ENCODE measurements around the gene FAM3B. TPM values are rescaled to one million over a fixed set of nuclear protein-coding genes. Genes with fewer than 3 reads are reported as not detected.
A peak's percentile ranks its signal among the peaks of the same experiment; 100 is the strongest.

FAM3B gene
- total RNA-seq, 2 experiments from 2014 or later, result not detected

DNA sequence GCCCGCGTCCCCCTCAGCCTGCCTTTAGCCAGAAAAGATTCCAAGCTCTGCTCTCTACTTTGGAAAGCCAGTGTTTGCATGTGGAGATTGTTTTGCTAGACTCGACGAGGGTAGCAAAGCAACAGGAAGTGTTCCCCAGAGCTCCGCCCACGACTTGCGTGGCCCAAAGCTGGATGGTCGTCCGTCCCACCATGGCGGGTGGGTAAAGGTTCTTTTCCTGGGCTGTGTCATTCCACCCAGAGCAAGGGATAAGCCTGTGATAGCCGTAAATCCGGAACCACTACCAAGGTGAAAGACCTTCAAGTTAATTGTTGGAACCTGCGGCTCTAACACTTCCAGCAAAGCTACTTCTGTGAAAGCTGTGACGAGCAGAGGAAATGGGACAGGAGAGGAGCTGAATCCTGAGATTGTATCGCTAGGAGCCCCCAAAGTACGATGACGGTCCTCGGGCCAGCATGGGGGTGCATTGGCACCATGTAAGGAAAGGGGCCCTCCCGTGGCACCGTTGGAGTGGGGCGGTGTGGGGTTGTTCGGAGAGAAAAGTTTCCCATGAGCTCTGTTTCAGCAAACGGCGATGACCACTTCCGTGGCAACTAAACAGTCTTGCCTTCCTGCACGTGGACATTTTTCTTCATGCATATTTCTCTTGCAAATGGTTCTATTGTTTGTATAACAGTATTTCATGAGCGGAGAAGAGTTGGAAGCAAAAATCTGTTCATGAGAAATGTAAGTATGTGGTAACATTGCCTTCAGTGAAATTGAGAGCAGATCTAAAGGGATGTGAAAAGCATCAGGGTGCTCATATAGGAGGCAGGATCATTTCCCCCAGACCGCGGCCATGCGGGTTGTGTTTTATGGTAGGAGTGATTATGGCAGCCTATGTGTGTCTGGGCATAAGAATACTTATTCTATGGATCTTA, 53.6 kb downstream of the FAM3B start:
- Mint-ChIP-seq H3K27me3 (no peaks in the 10 kb centered on the region), H3K36me3 (ENCODE audit: low read depth) (peaks cover 46% of the 10 kb centered on the region)

DNA sequence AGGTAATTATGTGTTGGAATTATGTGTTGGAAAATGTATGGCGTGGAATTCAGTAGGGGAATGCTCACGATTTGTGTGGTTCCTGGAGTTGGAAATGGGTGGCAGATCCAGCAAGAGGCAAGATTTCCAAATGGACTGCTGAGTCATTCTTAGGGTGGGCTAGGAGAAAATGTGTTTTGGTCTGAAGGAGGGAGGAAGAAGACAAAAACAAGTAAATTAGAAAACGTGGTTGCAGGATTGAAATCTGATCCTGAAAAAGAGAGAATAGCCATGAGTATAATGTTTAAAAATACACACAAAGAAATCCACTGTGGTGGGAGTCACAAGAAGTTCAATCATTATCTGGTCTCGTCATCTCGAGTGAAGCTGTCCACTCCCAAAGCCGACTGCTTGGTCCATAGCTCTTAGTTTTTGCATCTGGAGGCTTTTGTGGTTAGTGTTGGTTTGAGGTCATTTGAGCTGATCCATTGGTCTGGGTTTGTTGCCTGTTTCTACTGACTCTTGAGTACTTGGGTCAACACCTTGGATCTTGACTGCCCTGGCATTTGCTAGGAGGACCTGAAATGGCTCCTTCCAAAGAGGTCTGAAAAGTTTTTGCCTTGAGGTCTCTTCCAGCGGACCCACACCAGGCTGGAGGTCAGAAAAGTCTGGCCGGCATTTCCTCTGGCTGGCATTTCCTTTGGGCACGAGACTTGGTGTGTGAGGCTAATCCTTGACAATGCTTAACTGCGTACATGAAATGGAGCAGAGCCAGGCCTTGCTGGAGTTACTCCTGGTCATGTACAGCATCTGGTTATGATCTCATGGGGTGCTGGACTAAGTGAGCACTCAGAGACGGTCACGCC, 54.5 kb downstream of the FAM3B start:
- ChIA-PET POLR2A (interaction anchor here (1.5 kb wide), 1 partner anchor 55 kb away, joined by 7 read pairs; the partner anchor contains the start of gene MX1), CTCF (interaction anchor here (1.0 kb wide), 1 partner anchor 43 kb away, joined by 3 read pairs; no protein-coding TSS in a partner anchor)
- H3K9me3 Mint-ChIP-seq, result no peaks in the 10 kb centered on the region
- H3K27ac Mint-ChIP-seq, result peak overlapping the region; percentile 91
- no peaks in the 10 kb centered on the region for H3K27me3 Mint-ChIP-seq
- H3K4me3 Mint-ChIP-seq, result peak overlapping the region; percentile 77
- peaks cover 87% of the 10 kb centered on the region for H3K4me1 Mint-ChIP-seq
- peaks cover 37% of the 10 kb centered on the region for H3K36me3 Mint-ChIP-seq (ENCODE audit: low read depth)
- no peak for DNase-seq

More for the DNA sequence above, 53.6 kb downstream of the FAM3B start:
- Mint-ChIP-seq H3K27ac (peak overlapping the region; percentile 91), H3K4me1 (peaks cover 91% of the 10 kb centered on the region), H3K4me3 (peak overlapping the region; percentile 77), H3K9me3 (no peaks in the 10 kb centered on the region)
- POLR2A ChIA-PET, result interaction anchor here (0.6 to 1.5 kb wide), 4 partner anchors 8 to 1365 kb away, joined by 3 to 7 read pairs (median 6); partner anchors contain the start of genes MX1 and MX2
- peak; percentile 66 for DNase-seq
- CTCF ChIA-PET, result no interaction called here

DNA sequence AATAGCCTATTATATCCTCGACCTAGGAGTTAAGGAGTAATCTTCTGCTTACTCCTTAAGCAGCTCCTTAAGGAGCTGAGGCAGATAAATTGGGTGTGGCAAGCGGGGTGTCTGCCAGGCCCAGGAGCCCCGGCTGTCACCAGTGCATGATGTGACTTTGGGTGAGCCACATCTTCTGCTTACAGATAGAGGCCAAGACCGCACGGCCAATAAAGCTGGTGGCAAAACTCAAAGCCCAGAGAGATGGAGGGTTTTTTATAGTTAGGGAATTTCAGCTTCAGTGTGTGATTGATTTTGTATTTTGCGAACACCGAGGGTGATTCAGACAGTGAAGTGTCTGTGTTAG, 55.1 kb downstream of the FAM3B start:
- H3K27ac Mint-ChIP-seq, result peak overlapping the region; percentile 91
- DNase-seq, result no peak
- peaks cover 37% of the 10 kb centered on the region for H3K36me3 Mint-ChIP-seq (ENCODE audit: low read depth)
- peaks cover 82% of the 10 kb centered on the region for H3K4me1 Mint-ChIP-seq
- no peaks in the 10 kb centered on the region for H3K9me3 Mint-ChIP-seq
- no peaks in the 10 kb centered on the region for H3K27me3 Mint-ChIP-seq
- ChIA-PET POLR2A (no interaction called here), CTCF (interaction anchor here (1.0 kb wide), 1 partner anchor 42 kb away, joined by 3 read pairs; no protein-coding TSS in a partner anchor)
- H3K4me3 Mint-ChIP-seq, result peak overlapping the region; percentile 77

DNA sequence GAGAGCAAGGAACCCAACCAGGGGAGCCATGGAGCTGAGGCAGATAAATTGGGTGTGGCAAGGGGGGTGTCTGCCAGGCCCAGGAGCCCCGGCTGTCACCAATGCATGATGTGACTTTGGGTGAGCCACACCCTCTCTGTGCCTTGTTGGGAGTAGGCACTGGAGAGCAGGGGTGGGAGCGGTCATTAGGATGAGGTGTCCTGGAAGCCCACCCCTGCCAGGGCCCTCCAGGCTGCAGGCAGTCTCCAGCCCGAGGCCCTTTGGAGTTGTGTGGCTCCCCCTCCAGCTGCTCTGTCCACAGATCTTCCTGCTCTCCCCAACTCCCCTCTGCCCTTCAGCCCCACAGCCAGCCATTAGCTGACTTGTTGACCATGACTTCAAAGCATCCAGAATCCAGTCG, 56.7 kb downstream of the FAM3B start:
- no peaks in the 10 kb centered on the region for H3K9me3 Mint-ChIP-seq
- peaks cover 74% of the 10 kb centered on the region for H3K4me1 Mint-ChIP-seq
- no peaks in the 10 kb centered on the region for H3K27me3 Mint-ChIP-seq
- H3K4me3 Mint-ChIP-seq, result no peak overlapping the region
- no peak for DNase-seq
- peaks cover 41% of the 10 kb centered on the region for H3K36me3 Mint-ChIP-seq (ENCODE audit: low read depth)
- peak overlapping the region; percentile 31 for H3K27ac Mint-ChIP-seq
- POLR2A ChIA-PET, result no interaction called here
- CTCF ChIA-PET, result interaction anchor here (0.6 kb wide), 1 partner anchor 81 kb away, joined by 3 read pairs; no protein-coding TSS in a partner anchor

DNA sequence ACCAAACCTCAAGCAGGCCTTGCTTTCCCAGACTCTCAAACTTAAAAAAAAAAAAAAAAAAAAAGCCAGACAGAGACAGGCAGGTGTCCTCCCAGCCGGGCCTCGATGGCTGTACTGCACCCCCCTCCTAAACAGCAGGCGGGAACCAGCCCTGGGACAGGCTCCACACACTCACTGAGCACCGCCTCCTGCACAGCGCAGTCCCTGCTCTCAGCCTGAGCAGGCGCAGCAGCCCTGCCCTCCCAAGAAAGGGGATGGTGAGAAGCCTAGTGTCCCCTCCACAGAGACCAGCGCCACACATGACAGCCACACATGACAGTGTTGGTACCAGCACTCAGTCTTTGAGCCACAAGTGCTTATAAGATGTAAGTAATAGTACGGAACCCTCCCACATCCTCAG, 57.2 kb downstream of the FAM3B start:
- CTCF ChIA-PET, result interaction anchor here (0.6 kb wide), 1 partner anchor 82 kb away, joined by 3 read pairs; no protein-coding TSS in a partner anchor

DNA sequence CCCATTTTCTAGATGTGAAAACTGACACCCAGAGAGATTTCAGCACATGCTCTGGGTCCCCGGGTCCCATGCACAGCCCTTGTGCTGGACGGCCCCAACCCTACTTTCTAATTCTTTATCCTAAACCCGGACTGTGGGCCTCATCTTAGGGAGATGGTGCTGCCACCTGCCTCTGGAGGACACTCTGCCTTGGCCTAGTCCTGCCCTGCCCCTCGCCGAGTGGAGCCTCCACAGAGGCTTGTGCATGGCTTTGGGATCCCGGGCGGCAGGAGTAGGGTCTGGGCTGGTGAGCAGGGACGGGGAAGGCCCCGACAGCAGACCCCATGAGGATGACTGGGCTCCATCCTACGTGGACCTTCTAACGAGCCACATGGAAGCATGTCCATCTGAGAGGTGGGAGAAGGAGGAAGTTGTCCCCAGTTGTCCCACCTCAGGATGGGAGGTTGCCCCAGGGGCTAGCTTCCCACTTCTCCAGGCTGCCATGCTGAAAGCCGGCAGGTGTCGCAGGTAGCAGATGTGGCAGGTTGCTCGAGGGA, 57.6 kb downstream of the FAM3B start:
- no peak for DNase-seq
- Mint-ChIP-seq H3K4me1 (peaks cover 65% of the 10 kb centered on the region), H3K27ac (no peak overlapping the region), H3K4me3 (no peak overlapping the region), H3K9me3 (no peaks in the 10 kb centered on the region), H3K36me3 (ENCODE audit: low read depth) (peaks cover 41% of the 10 kb centered on the region), H3K27me3 (no peaks in the 10 kb centered on the region)
- CTCF ChIA-PET, result no interaction called here
- POLR2A ChIA-PET, result no interaction called here

More for the DNA sequence above, 57.2 kb downstream of the FAM3B start:
- Mint-ChIP-seq H3K4me3 (no peak overlapping the region), H3K4me1 (peaks cover 70% of the 10 kb centered on the region), H3K9me3 (no peaks in the 10 kb centered on the region), H3K27ac (peak overlapping the region; percentile 31), H3K36me3 (ENCODE audit: low read depth) (peaks cover 40% of the 10 kb centered on the region), H3K27me3 (no peaks in the 10 kb centered on the region)
- no peak for DNase-seq
- POLR2A ChIA-PET, result no interaction called here

DNA sequence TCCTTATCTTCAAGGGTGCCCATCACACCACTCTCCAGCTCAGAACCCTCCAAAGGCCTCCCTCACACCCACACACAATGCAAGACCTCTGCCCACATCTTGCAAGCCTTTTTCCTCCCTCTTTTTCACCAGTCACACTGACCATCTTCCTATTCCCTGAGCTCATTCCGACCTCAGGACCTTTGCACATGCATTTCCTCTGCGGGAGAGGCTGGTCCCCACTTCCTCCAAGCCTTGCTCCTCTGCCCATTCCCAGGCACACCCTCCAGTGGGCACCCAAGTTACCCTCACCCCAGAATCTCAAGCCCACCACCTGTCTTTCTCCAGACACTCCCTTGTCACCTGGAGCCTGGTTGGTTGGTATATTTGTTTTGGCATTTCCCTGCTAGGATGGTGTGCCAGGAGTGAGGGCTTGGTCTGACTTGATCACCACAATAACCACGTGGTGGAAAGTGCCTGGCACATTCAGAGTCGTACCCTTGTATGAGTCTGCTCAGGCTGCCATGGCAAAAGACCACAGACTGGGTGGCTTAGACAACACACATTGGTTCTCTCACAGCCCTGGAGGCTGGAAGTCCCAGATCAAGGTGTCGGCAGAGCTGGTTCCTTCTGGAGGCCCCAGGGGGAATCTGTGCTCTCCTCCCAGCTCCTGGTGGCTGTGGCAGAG, 58.4 kb downstream of the FAM3B start:
- POLR2A ChIA-PET, result no interaction called here
- no peak overlapping the region for H3K4me3 Mint-ChIP-seq

DNA sequence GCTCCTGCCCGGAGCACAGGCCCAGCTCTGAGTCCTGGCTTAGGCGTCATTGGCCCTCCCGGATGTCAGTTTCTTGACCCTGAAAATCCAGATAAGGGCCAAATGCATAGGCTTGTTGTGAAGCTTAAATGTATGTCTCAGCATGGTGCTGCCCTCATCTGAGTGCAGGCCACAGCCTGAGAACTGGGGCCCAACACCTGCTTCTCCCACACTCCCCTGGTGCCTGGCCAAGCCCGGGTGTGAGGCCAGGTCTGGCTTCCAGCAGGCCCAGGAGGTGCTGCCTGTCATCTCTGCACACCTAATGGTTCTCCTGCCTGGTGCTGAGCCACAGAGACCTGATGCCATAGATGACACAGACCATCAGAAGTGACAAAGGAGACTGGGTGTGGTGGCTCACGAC, 59.3 kb downstream of the FAM3B start:
- Mint-ChIP-seq H3K27me3 (no peaks in the 10 kb centered on the region), H3K36me3 (ENCODE audit: low read depth) (peaks cover 42% of the 10 kb centered on the region), H3K4me3 (no peak overlapping the region), H3K4me1 (peaks cover 51% of the 10 kb centered on the region), H3K27ac (peak overlapping the region; percentile 78), H3K9me3 (no peaks in the 10 kb centered on the region)
- no peak for DNase-seq
- CTCF ChIA-PET, result interaction anchor here (0.5 kb wide), 1 partner anchor 75 kb away, joined by 3 read pairs; no protein-coding TSS in a partner anchor
- POLR2A ChIA-PET, result interaction anchor here (0.6 kb wide), 1 partner anchor 102 kb away, joined by 3 read pairs; no protein-coding TSS in a partner anchor

More for the DNA sequence above, 58.4 kb downstream of the FAM3B start:
- Mint-ChIP-seq H3K9me3 (no peaks in the 10 kb centered on the region), H3K36me3 (ENCODE audit: low read depth) (peaks cover 41% of the 10 kb centered on the region), H3K27ac (peak overlapping the region; percentile 78), H3K27me3 (no peaks in the 10 kb centered on the region), H3K4me1 (peaks cover 60% of the 10 kb centered on the region)
- peak; percentile 37 for DNase-seq
- CTCF ChIA-PET, result interaction anchor here (0.5 kb wide), 1 partner anchor 76 kb away, joined by 3 read pairs; no protein-coding TSS in a partner anchor

DNA sequence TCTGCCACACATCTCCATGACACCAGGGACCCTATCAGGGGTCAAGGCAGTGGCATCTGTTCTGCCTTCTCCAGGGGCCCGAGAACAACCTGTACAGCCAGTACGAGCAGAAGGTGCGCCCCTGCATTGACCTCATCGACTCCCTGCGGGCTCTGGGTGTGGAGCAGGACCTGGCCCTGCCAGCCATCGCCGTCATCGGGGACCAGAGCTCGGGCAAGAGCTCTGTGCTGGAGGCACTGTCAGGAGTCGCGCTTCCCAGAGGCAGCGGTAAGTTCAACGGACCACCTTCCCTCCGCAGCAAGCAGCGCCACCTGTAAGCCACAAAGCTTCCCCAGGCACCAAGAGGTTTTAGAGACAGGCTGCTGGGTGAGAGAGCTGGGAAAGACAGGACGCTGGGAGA, 61.1 kb downstream of the FAM3B start:
- H3K9me3 Mint-ChIP-seq, result no peaks in the 10 kb centered on the region
- H3K4me3 Mint-ChIP-seq, result no peak overlapping the region
- peak overlapping the region; percentile 76 for H3K27ac Mint-ChIP-seq
- peaks cover 35% of the 10 kb centered on the region for H3K4me1 Mint-ChIP-seq
- POLR2A ChIA-PET, result no interaction called here
- H3K36me3 Mint-ChIP-seq (ENCODE audit: low read depth), result peaks cover 54% of the 10 kb centered on the region
- no peak for DNase-seq
- no peaks in the 10 kb centered on the region for H3K27me3 Mint-ChIP-seq
- CTCF ChIA-PET, result interaction anchor here (0.8 kb wide), 1 partner anchor 16 kb away, joined by 3 read pairs; the partner anchor contains the start of gene MX2

DNA sequence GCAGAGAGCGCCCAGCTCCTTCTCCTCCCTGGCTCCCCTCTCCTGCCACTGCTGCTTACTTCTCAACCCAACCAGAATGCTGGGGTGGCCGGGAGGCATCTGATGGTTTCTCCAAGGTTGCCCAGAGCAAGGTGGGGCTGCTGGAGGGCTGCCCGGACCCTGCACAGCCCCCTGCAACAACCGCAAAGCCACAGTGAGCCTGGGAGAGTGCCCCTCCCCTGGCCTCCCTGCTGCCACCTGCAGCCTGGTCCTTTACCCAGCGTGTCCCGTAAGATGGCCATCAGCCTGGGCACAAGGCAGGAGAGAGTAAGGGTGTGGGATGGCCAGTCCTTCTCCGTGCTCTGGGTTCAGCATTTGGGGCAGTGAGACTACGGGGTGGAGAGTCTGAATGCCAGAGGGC, 62.2 kb downstream of the FAM3B start:
- Mint-ChIP-seq H3K9me3 (no peaks in the 10 kb centered on the region), H3K27me3 (no peaks in the 10 kb centered on the region), H3K4me3 (no peak overlapping the region), H3K27ac (no peak overlapping the region), H3K4me1 (peaks cover 25% of the 10 kb centered on the region), H3K36me3 (ENCODE audit: low read depth) (peaks cover 60% of the 10 kb centered on the region)
- CTCF ChIA-PET, result no interaction called here
- POLR2A ChIA-PET, result no interaction called here
- DNase-seq, result no peak

DNA sequence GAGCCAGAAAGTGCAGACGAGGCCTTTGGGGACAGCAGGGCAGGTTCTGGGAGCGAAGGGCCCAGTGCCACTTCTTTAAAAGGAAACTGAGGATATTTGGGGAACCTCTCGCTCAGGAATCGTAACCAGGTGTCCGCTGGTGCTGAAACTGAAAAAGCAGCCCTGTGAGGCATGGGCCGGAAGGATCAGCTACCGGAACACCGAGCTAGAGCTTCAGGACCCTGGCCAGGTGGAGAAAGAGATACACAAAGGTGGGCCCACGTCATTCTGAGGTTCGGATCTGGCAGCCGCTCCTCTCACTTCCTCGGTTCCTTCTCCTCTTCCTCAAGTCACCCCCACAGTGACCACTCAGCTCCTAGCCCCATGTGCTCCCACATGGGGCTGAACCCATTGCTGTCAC, 63.3 kb downstream of the FAM3B start:
- no peak for DNase-seq
- no peak overlapping the region for H3K27ac Mint-ChIP-seq
- peaks cover 64% of the 10 kb centered on the region for H3K36me3 Mint-ChIP-seq (ENCODE audit: low read depth)
- H3K4me1 Mint-ChIP-seq, result peaks cover 16% of the 10 kb centered on the region
- CTCF ChIA-PET, result interaction anchor here (0.6 to 0.9 kb wide), 2 partner anchors 33 to 64 kb away, joined by 3 to 4 read pairs; no protein-coding TSS in a partner anchor
- POLR2A ChIA-PET, result no interaction called here
- no peak overlapping the region for H3K4me3 Mint-ChIP-seq
- H3K27me3 Mint-ChIP-seq, result no peaks in the 10 kb centered on the region
- H3K9me3 Mint-ChIP-seq, result no peaks in the 10 kb centered on the region

DNA sequence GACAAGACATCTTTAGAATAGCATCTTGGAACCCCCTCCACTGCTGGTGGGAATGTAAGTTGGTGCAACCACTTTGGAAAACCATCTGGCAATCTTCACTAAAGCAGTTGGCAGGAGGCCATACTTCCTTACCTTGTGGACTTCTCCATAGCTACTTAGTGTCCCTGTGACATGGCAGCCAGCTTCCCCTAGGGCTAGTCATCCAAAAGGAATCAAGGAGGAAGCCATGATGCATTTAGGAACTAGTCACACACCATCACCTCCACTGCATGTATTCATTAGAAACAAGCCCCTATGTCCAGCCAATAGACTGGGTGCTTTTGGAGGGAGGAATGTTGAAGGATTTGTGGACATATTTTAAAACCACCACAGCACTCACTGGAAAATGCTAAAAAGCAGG, 65.1 kb downstream of the FAM3B start:
- DNase-seq, result no peak
- H3K36me3 Mint-ChIP-seq (ENCODE audit: low read depth), result peaks cover 66% of the 10 kb centered on the region
- CTCF ChIA-PET, result interaction anchor here (1.1 to 1.3 kb wide), 3 partner anchors 15 to 31 kb away, joined by 3 to 4 read pairs (median 3); no protein-coding TSS in a partner anchor

More for the DNA sequence above, 65.1 kb downstream of the FAM3B start:
- Mint-ChIP-seq H3K9me3 (no peaks in the 10 kb centered on the region), H3K4me1 (peaks cover 7% of the 10 kb centered on the region), H3K27ac (no peak overlapping the region), H3K4me3 (no peak overlapping the region), H3K27me3 (no peaks in the 10 kb centered on the region)
- POLR2A ChIA-PET, result no interaction called here

All from activated CD4-positive, alpha-beta T cell treated with anti-CD3 and anti-CD28 coated beads, Interleukin-2, amount 10 ng/mL, durations not matched to agents 7 days and 5 days (primary cell).